Measurements from ENCODE around the gene SORCS1.

GRCh38 chr10:106680061-106680460 is 484.4 kb downstream of the SORCS1 start:
- TF ChIP-seq, protein P1, sequence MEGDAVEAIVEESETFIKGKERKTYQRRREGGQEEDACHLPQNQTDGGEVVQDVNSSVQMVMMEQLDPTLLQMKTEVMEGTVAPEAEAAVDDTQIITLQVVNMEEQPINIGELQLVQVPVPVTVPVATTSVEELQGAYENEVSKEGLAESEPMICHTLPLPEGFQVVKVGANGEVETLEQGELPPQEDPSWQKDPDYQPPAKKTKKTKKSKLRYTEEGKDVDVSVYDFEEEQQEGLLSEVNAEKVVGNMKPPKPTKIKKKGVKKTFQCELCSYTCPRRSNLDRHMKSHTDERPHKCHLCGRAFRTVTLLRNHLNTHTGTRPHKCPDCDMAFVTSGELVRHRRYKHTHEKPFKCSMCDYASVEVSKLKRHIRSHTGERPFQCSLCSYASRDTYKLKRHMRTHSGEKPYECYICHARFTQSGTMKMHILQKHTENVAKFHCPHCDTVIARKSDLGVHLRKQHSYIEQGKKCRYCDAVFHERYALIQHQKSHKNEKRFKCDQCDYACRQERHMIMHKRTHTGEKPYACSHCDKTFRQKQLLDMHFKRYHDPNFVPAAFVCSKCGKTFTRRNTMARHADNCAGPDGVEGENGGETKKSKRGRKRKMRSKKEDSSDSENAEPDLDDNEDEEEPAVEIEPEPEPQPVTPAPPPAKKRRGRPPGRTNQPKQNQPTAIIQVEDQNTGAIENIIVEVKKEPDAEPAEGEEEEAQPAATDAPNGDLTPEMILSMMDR (IDR thresholded peaks at IDR 0.05): no peak
- TF ChIP-seq POLR2A (IDR thresholded peaks at IDR 0.05): no peak
- no peak for TF ChIP-seq EP300 (IDR thresholded peaks at IDR 0.05)

All from tibial nerve (tissue), 4 donors.